ENCODE results near the gene PTGIS. TPM values are rescaled to one million over a fixed set of nuclear protein-coding genes. Genes with fewer than 3 reads are reported as not detected.

Gene PTGIS
- total RNA-seq, 2 experiments from 2014 or later: 0.04 to 0.08 TPM

DNA sequence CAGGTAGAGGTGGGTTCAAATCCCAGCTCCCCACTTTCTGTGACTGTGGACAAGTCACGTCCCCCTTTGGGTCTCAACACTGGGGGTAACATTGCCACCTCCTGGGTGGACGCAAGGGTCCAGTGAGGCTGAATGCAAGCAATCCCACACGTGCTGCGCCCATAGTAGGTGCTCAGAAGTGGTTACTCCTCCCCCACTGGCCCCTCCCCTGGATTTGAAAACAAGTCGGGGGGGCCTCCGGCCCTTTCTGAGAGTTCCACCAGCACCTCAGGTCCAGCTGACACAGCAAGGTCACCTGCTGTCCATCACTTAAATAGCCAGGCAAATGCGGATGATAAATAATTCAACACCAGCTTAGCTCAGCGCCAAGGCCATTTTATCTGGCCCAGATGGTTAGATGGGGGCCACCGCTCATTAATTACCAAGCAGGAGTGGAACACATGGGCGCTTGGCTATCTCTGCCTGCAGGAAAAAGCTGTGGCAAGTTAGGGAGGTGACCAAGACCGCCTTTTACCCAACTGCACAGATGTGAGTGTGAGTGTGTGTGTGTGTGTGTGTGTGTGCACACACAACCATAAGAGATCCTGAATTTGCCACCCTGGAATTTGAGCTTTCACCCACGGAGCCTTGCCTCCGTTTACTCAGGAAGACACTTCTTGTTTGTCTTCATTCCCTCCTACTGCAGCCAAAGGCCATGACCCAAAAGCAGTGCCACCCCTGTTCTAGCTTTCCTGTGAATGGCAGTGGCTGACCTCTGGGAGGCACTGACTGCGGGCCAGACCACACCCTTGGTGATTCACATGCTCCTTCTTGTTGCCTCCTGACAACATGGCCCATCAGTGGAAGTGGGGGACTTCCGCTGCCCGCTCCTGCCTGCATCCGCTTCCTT, 50.8 kb downstream of the PTGIS start:
- DNase-seq: no peak
- peaks cover 21% of the 10 kb centered on the region for H3K27me3 Mint-ChIP-seq
- H3K4me3 Mint-ChIP-seq: no peak overlapping the region
- no peaks in the 10 kb centered on the region for H3K36me3 Mint-ChIP-seq
- H3K27ac Mint-ChIP-seq: no peak overlapping the region
- no peaks in the 10 kb centered on the region for H3K4me1 Mint-ChIP-seq
- no peaks in the 10 kb centered on the region for H3K9me3 Mint-ChIP-seq

DNA sequence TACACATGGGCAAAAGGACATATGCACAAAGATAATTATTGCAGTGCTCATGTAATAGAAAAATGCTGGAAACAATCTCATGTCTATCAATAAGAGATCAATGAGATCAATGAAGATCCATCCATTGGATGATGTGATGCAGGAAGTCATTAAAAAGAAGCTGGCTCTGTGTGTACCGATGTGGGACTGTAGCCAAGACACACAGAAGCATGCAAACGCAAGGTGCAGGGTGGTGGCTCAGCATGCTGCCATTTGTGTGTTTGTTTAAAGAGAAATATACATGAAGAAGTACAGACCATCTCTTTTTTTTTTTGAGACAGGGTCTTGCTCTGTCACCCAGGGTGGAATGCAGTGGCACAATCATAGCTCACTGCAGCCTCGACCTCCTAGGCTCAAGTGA, 52.4 kb downstream of the PTGIS start:
- Mint-ChIP-seq H3K36me3 (no peaks in the 10 kb centered on the region), H3K9me3 (no peaks in the 10 kb centered on the region), H3K27me3 (peaks cover 11% of the 10 kb centered on the region), H3K4me1 (no peaks in the 10 kb centered on the region), H3K27ac (no peak overlapping the region), H3K4me3 (no peak overlapping the region)
- no peak for DNase-seq

DNA sequence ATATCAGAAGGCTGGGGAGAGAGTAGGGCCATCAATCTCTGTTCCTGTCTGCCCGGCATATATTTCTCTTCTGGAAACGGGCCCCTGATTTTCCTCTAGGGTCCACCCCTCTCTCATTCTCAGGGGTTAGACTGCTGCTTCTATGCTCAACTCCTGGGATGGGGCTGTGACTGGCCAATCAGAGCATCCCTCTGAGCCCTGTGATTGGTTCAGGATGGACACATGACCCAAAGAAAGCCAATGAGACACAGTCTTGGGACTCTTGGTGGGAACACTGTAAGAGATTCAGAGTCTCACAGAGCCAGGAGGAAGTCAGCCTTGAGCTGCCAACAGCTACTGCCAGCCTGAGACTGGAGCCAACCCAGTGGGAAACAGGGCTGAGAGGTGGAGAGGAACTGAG, 54.4 kb downstream of the PTGIS start:
- Mint-ChIP-seq H3K4me3 (no peak overlapping the region), H3K4me1 (peaks cover under 1% of the 10 kb centered on the region), H3K27me3 (peaks cover 18% of the 10 kb centered on the region), H3K36me3 (no peaks in the 10 kb centered on the region), H3K9me3 (no peaks in the 10 kb centered on the region), H3K27ac (no peak overlapping the region)
- DNase-seq: no peak

DNA sequence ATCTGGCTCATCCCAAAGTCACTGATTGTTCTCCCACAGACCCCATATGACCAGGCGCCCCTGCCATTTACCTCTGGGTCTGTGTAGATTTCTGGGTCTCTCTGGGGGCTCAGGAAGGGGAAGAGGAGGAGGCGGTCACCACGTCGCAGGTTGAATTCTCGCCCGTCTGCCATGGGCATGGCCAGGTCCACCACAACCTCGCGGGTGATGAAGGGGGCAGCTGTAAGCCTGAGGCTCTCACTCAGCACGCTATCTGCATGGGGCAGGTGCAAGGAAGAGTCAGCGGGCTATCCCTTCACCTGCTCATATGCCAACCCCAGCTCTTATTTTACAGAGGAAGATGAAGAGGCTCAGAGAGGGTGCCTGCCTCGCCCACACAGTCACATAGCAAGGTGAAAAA, 54.9 kb downstream of the PTGIS start:
- Mint-ChIP-seq H3K27me3 (peaks cover 20% of the 10 kb centered on the region), H3K4me1 (peaks cover 2% of the 10 kb centered on the region), H3K27ac (no peak overlapping the region), H3K36me3 (no peaks in the 10 kb centered on the region), H3K9me3 (no peaks in the 10 kb centered on the region), H3K4me3 (no peak overlapping the region)
- no peak for DNase-seq

DNA sequence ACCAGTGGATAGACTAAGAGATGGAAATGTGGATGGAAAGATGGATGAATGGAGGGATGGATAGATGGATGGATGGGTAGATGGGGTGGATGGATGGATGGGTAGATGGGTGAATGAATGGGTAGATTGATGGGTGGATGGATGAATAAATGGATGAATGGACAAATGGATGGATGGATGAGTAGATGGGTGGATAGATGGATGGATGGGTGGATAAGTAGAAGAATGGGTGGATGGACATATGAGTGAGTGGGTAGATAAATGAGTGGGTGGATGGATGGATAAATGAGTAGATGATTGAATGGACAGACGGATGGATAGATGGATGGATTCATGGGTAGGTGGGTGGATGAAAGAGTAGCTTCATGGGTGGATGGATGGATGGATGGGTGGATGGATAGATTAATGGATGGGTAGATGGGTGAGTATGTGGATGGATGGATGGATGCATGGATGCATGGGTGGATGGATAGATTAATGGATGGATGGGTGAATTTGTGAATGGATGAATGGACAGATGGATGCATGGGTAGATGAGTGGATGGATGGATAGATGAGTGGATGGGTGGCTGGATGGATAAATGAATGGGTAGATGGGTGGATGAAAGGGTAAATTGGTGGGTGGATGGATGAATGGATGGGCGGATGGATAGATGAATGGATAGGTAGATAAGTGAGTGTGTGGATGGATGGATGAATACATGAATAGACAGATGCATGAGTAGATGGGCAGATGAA, 56.0 kb downstream of the PTGIS start:
- Mint-ChIP-seq H3K9me3 (no peaks in the 10 kb centered on the region), H3K36me3 (no peaks in the 10 kb centered on the region), H3K4me3 (no peak overlapping the region), H3K27me3 (peaks cover 26% of the 10 kb centered on the region), H3K27ac (no peak overlapping the region), H3K4me1 (peaks cover 2% of the 10 kb centered on the region)
- no peak for DNase-seq

DNA sequence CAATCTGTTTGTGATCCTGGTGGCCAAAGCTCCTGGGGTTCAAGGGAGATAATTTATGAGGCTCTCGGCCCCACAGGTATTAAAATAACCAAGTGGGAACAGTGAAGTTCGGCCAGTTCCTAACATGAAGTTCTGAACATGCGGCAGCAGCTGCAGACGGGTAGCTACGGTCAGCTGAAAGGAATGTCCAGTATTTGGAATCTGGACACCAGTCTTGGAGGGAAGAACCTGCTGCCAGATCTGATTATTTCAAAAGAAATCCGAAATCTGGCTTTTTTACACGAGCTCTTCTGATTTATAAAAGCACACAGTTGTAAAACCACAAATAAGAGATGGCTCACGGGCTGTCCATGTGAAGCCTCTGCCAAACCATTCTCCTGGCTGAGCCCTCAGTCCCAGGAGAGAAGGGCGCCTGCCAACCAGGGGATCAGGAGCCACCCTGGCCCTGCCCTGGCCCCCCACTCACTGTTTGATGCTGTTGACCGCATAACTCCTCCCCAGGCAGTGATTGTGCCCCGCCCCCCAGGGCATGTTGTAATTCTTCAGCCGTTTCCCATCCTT, 57.3 kb downstream of the PTGIS start:
- no peak overlapping the region for H3K4me3 Mint-ChIP-seq
- H3K9me3 Mint-ChIP-seq: no peaks in the 10 kb centered on the region
- H3K36me3 Mint-ChIP-seq: no peaks in the 10 kb centered on the region
- peaks cover 2% of the 10 kb centered on the region for H3K4me1 Mint-ChIP-seq
- peaks cover 38% of the 10 kb centered on the region for H3K27me3 Mint-ChIP-seq
- no peak for DNase-seq
- H3K27ac Mint-ChIP-seq: no peak overlapping the region

DNA sequence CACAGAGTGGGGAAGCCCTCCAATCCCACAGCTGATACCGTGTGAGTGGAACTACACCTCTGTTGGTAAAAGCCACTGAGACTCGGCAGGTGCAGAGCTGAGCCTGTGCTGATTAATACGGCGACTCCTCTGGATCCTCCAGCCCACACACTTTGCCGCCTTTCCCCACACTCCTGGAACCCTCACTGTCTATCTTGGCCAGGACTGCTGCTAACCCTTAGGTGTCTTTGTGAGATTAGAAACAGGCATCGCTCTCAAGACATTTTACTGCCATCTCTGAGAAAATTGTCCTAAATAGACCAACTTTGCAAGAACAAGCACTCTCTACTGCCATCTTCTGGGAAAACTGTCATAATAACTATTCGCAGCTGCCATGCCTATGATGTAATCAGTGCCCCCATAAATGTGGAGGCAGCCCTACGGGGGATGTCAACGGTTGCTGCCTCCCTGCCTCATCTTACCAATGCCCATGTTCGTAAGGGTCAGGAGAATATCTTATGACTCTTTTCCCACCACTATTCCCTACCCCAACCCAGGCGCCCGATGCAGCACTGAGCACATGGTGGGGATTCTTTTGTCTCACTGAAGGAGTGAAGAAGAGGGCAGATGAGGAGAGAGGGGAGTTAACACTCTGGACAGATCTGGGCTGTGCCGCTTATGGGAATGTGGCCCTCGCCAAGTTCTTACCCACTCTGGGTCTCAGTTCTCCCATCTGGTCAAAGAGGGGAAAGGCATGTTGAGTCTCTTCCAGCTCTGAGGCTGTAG, 59.3 kb downstream of the PTGIS start:
- peaks cover 52% of the 10 kb centered on the region for H3K27me3 Mint-ChIP-seq
- H3K9me3 Mint-ChIP-seq: no peaks in the 10 kb centered on the region
- no peaks in the 10 kb centered on the region for H3K36me3 Mint-ChIP-seq
- no peak overlapping the region for H3K27ac Mint-ChIP-seq
- peaks cover 2% of the 10 kb centered on the region for H3K4me1 Mint-ChIP-seq
- peak; percentile 5 for DNase-seq
- no peak overlapping the region for H3K4me3 Mint-ChIP-seq

DNA sequence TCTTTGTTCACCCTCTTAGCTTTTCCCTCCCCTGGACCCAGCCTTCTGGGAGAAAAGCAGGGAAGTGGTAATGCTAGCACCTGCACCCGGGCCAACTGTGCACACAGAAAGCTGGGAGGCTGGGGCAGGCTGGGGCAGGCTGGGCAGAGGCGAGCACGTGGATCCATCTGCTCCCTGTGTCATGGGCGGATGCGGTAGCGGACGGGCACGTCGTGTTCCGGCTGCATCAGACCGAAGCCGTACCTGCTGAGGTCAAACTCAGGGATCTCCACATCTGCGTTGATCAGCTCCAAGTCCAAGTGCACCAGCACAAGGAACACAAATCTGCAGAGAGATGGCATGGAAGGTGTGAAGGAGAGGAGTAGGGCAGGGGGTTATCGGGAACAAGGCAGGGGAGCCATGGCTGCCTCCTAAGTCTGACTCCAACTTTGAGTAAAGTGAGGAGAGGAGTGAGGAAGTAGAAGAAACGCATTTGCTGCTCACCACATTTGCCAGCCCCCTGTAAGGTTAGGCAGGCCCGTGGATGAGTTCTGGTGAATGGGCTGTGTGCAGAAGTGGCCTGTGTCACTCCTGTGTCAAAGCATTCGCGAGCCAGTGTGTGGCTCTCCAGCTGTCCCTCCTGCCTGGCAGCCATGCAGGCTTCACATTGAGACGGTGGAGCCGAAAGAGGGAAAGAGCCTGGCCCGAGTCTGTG, 60.0 kb downstream of the PTGIS start:
- Mint-ChIP-seq H3K4me1 (peaks cover 2% of the 10 kb centered on the region), H3K36me3 (no peaks in the 10 kb centered on the region), H3K27me3 (peaks cover 56% of the 10 kb centered on the region), H3K4me3 (no peak overlapping the region), H3K9me3 (no peaks in the 10 kb centered on the region), H3K27ac (no peak overlapping the region)
- no peak for DNase-seq

DNA sequence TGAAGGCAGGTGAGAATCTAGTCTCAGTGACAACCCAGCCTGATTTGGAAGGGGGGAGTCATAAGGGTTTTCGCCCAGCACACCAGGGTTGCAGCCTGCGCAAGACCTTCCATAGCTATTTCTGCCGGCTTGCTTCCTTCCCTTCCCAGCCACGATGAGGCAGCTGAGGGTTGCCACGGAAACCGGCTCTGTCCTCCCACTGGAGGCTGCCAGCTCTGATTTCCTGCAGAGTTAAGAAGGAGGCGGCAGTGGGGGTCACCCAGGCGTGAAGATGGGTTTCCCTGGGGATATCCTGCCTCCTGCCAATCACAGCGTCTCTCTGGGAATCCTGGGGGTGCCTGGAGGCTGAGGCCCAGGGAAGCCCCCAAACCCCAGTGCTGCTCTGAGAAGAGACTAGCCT, 62.4 kb downstream of the PTGIS start:
- H3K4me1 Mint-ChIP-seq: peaks cover 2% of the 10 kb centered on the region
- H3K27me3 Mint-ChIP-seq: peaks cover 55% of the 10 kb centered on the region
- H3K9me3 Mint-ChIP-seq: no peaks in the 10 kb centered on the region

DNA sequence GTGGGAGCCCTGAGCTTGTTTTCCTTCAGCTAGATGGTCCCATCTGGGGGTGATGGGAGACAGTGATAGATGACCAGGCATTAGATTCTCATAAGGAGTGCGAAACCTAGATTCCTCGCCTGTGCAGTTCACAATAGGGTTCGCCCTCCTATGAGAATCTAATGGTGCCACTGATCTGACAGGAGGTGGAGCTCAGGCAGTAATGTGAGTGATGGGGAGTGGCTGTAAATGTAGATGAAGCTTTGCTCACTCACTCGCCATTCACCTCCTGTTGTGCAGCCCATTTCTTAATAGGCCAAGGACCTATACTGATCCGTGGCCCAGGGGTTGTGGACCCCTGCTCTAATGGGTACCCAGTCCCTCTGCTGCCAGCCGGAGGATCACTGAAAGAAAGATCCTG, 64.8 kb downstream of the PTGIS start:
- Mint-ChIP-seq H3K4me3 (no peak overlapping the region), H3K36me3 (no peaks in the 10 kb centered on the region), H3K27me3 (peaks cover 47% of the 10 kb centered on the region), H3K27ac (no peak overlapping the region), H3K4me1 (no peaks in the 10 kb centered on the region), H3K9me3 (no peaks in the 10 kb centered on the region)
- no peak for DNase-seq

More for the DNA sequence above, 62.4 kb downstream of the PTGIS start:
- no peak overlapping the region for H3K4me3 Mint-ChIP-seq
- DNase-seq: no peak
- no peak overlapping the region for H3K27ac Mint-ChIP-seq
- H3K36me3 Mint-ChIP-seq: no peaks in the 10 kb centered on the region

DNA sequence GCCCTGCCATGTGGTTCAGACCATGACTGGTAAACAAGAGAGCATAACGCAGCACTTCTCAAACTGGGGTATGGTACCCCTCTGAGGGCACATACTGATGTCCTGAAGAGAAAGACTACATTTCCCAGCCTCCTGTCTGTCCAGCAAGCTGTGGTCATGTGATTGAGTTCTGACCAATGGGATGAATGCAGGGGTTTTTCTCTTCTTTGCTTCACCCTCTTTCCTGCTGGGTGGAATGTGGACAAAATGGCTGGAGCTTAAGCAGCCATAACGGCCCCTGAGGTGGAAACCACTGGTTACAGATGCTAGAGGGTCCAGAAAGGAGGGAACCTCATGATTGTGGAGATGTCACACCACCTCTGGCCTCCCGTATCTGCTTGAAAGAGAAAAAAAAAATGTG, 66.0 kb downstream of the PTGIS start:
- Mint-ChIP-seq H3K4me1 (no peaks in the 10 kb centered on the region), H3K9me3 (no peaks in the 10 kb centered on the region), H3K27me3 (peaks cover 52% of the 10 kb centered on the region), H3K36me3 (no peaks in the 10 kb centered on the region), H3K4me3 (no peak overlapping the region), H3K27ac (no peak overlapping the region)
- DNase-seq: no peak

DNA sequence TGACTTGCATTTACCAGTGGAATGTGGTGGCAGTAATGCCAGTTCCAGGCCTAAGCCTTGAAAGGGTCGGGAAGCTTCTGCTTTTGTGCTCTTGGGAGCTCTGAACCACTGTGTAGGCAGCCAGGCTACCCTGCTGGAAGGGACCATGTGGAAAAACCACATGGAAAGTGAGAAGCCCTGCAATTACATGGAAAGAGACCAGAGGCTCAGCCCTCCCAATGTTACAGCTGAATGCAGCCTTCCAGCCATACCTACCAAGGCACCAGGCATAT, 70.6 kb downstream of the PTGIS start:
- no peak for DNase-seq
- H3K27me3 Mint-ChIP-seq: peaks cover 29% of the 10 kb centered on the region
- H3K27ac Mint-ChIP-seq: no peak overlapping the region
- H3K4me3 Mint-ChIP-seq: no peak overlapping the region
- no peaks in the 10 kb centered on the region for H3K36me3 Mint-ChIP-seq
- H3K4me1 Mint-ChIP-seq: no peaks in the 10 kb centered on the region
- no peaks in the 10 kb centered on the region for H3K9me3 Mint-ChIP-seq

DNA sequence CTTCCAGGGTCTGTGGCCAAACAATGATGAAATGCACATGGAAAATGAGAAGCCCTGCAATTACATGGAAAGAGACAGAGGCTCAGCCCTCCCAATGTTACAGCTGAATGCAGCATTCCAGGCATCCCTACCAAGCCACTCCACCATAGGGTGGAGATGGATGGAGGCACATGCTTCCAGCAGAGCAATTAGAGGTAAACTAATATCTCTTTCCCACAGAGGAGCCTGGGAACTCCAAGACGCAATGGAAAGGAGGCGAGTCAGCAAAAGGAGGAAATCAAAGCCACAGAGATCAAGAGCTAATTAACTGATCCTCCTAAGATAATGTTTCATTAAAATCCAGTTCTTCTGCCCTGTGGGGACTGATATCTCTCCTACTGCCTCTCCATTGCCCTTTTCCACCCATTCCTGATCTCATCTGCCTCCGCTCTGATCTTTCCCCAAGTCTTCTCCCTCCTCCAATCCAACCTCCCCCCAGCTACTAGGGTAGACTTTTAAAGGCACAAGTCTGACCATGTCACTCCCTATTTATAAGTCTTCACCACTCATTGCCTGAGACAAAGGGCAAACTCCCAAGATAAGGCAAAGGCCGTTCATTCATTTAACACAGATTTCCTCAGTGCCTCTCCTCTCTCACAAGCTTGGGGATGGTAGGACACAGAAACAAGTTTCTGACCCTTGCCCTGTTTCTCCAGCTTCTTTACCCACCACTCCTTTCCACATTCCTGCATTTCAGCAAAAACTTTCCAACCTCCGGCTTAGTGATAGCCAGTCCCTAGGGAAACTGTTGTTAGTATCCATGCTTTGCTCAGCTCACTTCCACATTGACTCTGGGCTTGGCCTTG, 71.2 kb downstream of the PTGIS start:
- H3K4me3 Mint-ChIP-seq: no peak overlapping the region
- DNase-seq: no peak

DNA sequence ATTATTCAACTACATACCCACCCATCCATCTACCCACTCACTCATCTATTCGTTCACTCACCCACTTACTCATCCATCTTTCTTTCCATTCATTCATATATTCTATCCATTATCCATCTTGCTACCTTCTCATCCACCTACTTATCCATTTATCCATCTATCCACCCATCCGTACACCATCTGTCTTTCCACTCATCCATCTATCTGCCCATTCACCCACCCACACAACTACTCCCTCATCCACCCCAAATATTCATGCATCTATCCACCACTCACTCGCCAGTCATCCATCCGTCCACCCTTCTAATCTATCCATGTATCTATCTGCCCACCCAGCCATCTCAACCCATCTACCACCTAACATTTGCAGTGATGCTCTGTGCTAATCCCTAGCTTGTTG, 71.9 kb downstream of the PTGIS start:
- no peak overlapping the region for H3K4me3 Mint-ChIP-seq
- no peaks in the 10 kb centered on the region for H3K36me3 Mint-ChIP-seq
- no peak for DNase-seq
- peaks cover 30% of the 10 kb centered on the region for H3K27me3 Mint-ChIP-seq
- H3K4me1 Mint-ChIP-seq: no peaks in the 10 kb centered on the region
- H3K9me3 Mint-ChIP-seq: peaks cover 2% of the 10 kb centered on the region
- no peak overlapping the region for H3K27ac Mint-ChIP-seq

More for the DNA sequence above, 71.2 kb downstream of the PTGIS start:
- Mint-ChIP-seq H3K36me3 (no peaks in the 10 kb centered on the region), H3K27me3 (peaks cover 34% of the 10 kb centered on the region), H3K9me3 (peaks cover 2% of the 10 kb centered on the region), H3K4me1 (no peaks in the 10 kb centered on the region), H3K27ac (no peak overlapping the region)

All from activated naive CD8-positive, alpha-beta T cell treated with anti-CD3 and anti-CD28 coated beads for 36 hours (primary cell).